Activated T-cell treated with anti-CD3 and anti-CD28 coated beads, Interleukin-2, amount 50 U/mL, for 72 hours (primary cell): ENCODE data around the gene CDK1. TPM values are rescaled to one million over a fixed set of nuclear protein-coding genes. Genes with fewer than 3 reads are reported as not detected.

ENCODE experiments used
- ATAC-seq, 2 donors: fragments of 150-1000 bp; cut with Tn5 transposase; replicated peaks in 1 of 2; 2 replicates each; pipeline ENCODE4 v1.10.0; 2021; ENCODE audit warnings: moderate library complexity in 2 of 2, mild to moderate bottlenecking in 1 of 2
- DNase-seq, 2 donors: peaks; one replicate each; pipeline ENCODE4 v3.0.0; 2021 to 2022; ENCODE audit warnings: mixed read lengths in 1 of 2
- H3K27ac Mint-ChIP-seq: one replicate; pipeline ENCODE4 v1.8.0; 2022; ENCODE audit warnings: mild to moderate bottlenecking, moderate library complexity, mixed read lengths
- H3K27me3 Mint-ChIP-seq: one replicate; pipeline ENCODE4 v1.8.0; 2022; ENCODE audit warnings: low read depth, mixed read lengths
- H3K36me3 Mint-ChIP-seq, 2 donors: one replicate each; pipeline ENCODE4 v1.8.0; 2022; ENCODE audit warnings: mixed read lengths in 2 of 2, mild to moderate bottlenecking in 1 of 2; ENCODE audit not compliant: insufficient read depth in 2 of 2
- H3K4me1 Mint-ChIP-seq: one replicate; pipeline ENCODE4 v1.8.0; 2022; ENCODE audit warnings: low read depth, mixed read lengths
- H3K4me3 Mint-ChIP-seq, 2 donors: one replicate each; pipeline ENCODE4 v1.8.0; 2022; ENCODE audit warnings: mild to moderate bottlenecking in 2 of 2, mixed read lengths in 2 of 2, moderate library complexity in 2 of 2
- H3K9me3 Mint-ChIP-seq, 2 donors: one replicate each; pipeline ENCODE4 v1.8.0; 2022; ENCODE audit warnings: mixed read lengths in 2 of 2
- total RNA-seq, 2 donors: library from RNA; stranded (reverse); gene quantifications; one replicate each; pipeline ENCODE4 v1.2.3, GENCODE V29; 2022

The CDK1 gene
- total RNA-seq, 2 donors from 2014 or later = 109 to 130 TPM

GRCh38 chr10:60807499-60807898 is 29.2 kb downstream of the CDK1 start:
- no peak for DNase-seq
- no peaks in the 10 kb centered on the region for H3K27me3 Mint-ChIP-seq
- ATAC-seq = no peak
- H3K4me3 Mint-ChIP-seq = no peak overlapping the region
- H3K27ac Mint-ChIP-seq = no peak overlapping the region
- H3K4me1 Mint-ChIP-seq = no peaks in the 10 kb centered on the region
- H3K9me3 Mint-ChIP-seq = no peaks in the 10 kb centered on the region
- no peaks in the 10 kb centered on the region for H3K36me3 Mint-ChIP-seq

- H3K27me3 Mint-ChIP-seq = no peaks in the 10 kb centered on the region
- DNase-seq (no peak), ATAC-seq (no peak)
- H3K4me3 Mint-ChIP-seq = no peak overlapping the region
- no peaks in the 10 kb centered on the region for H3K36me3 Mint-ChIP-seq
- H3K27ac Mint-ChIP-seq = no peak overlapping the region
- no peaks in the 10 kb centered on the region for H3K4me1 Mint-ChIP-seq
- H3K9me3 Mint-ChIP-seq = no peaks in the 10 kb centered on the region
These were observed 29.8 kb downstream of the CDK1 start for GRCh38 chr10:60808036-60808435.

- DNase-seq (no peak), ATAC-seq (no peak)
- no peaks in the 10 kb centered on the region for H3K9me3 Mint-ChIP-seq
- no peak overlapping the region for H3K4me3 Mint-ChIP-seq
- no peaks in the 10 kb centered on the region for H3K36me3 Mint-ChIP-seq
- H3K27ac Mint-ChIP-seq = no peak overlapping the region
- no peaks in the 10 kb centered on the region for H3K27me3 Mint-ChIP-seq
- H3K4me1 Mint-ChIP-seq = no peaks in the 10 kb centered on the region
These were observed 30.9 kb downstream of the CDK1 start for GRCh38 chr10:60809157-60809556.

GRCh38 chr10:60810437-60811182 is 32.3 kb downstream of the CDK1 start:
- Mint-ChIP-seq H3K4me3 (no peak overlapping the region), H3K4me1 (no peaks in the 10 kb centered on the region), H3K27ac (no peak overlapping the region), H3K9me3 (no peaks in the 10 kb centered on the region), H3K36me3 (no peaks in the 10 kb centered on the region), H3K27me3 (no peaks in the 10 kb centered on the region)
- DNase-seq = no peak
- no peak for ATAC-seq

- DNase-seq (peak; percentile 28 to 33), ATAC-seq (peak; percentile 64 to 72)
- no peaks in the 10 kb centered on the region for H3K4me1 Mint-ChIP-seq
- H3K27ac Mint-ChIP-seq = no peak overlapping the region
- no peaks in the 10 kb centered on the region for H3K36me3 Mint-ChIP-seq
- H3K9me3 Mint-ChIP-seq = no peaks in the 10 kb centered on the region
- no peaks in the 10 kb centered on the region for H3K27me3 Mint-ChIP-seq
- no peak overlapping the region for H3K4me3 Mint-ChIP-seq
These were observed 38.5 kb downstream of the CDK1 start for GRCh38 chr10:60816628-60817397.

- H3K4me1 Mint-ChIP-seq = no peaks in the 10 kb centered on the region
- DNase-seq = no peak
- no peak overlapping the region for H3K27ac Mint-ChIP-seq
- H3K36me3 Mint-ChIP-seq = no peaks in the 10 kb centered on the region
- H3K4me3 Mint-ChIP-seq = no peak overlapping the region
- no peaks in the 10 kb centered on the region for H3K9me3 Mint-ChIP-seq
- no peaks in the 10 kb centered on the region for H3K27me3 Mint-ChIP-seq
- ATAC-seq = no peak
These were observed 39.1 kb downstream of the CDK1 start for GRCh38 chr10:60817398-60817805.

- Mint-ChIP-seq H3K36me3 (no peaks in the 10 kb centered on the region), H3K4me3 (no peak overlapping the region), H3K27ac (no peak overlapping the region), H3K27me3 (no peaks in the 10 kb centered on the region), H3K9me3 (no peaks in the 10 kb centered on the region), H3K4me1 (no peaks in the 10 kb centered on the region)
- no peak for DNase-seq
- no peak for ATAC-seq
These were observed 40.0 kb downstream of the CDK1 start for GRCh38 chr10:60818134-60818770.

- H3K4me1 Mint-ChIP-seq = no peaks in the 10 kb centered on the region
- no peak overlapping the region for H3K4me3 Mint-ChIP-seq
- ATAC-seq = no peak
- H3K9me3 Mint-ChIP-seq = no peaks in the 10 kb centered on the region
- DNase-seq = no peak
- no peaks in the 10 kb centered on the region for H3K36me3 Mint-ChIP-seq
- no peak overlapping the region for H3K27ac Mint-ChIP-seq
- H3K27me3 Mint-ChIP-seq = peaks cover 1% of the 10 kb centered on the region
These were observed 41.0 kb downstream of the CDK1 start for GRCh38 chr10:60819271-60819670.

- no peaks in the 10 kb centered on the region for H3K4me1 Mint-ChIP-seq
- peaks cover 6% of the 10 kb centered on the region for H3K27me3 Mint-ChIP-seq
- H3K27ac Mint-ChIP-seq = no peak overlapping the region
- H3K9me3 Mint-ChIP-seq = no peaks in the 10 kb centered on the region
- no peaks in the 10 kb centered on the region for H3K36me3 Mint-ChIP-seq
- H3K4me3 Mint-ChIP-seq = no peak overlapping the region
- DNase-seq (no peak), ATAC-seq (peak; percentile 28 to 40)
These were observed 41.9 kb downstream of the CDK1 start for GRCh38 chr10:60820093-60820754.

- Mint-ChIP-seq H3K4me3 (no peak overlapping the region), H3K4me1 (no peaks in the 10 kb centered on the region), H3K27me3 (peaks cover 6% of the 10 kb centered on the region), H3K36me3 (no peaks in the 10 kb centered on the region), H3K27ac (no peak overlapping the region), H3K9me3 (no peaks in the 10 kb centered on the region)
- DNase-seq (no peak), ATAC-seq (no peak)
These were observed 43.4 kb downstream of the CDK1 start for GRCh38 chr10:60821656-60822055.

- ATAC-seq (no peak), DNase-seq (no peak)
- H3K36me3 Mint-ChIP-seq = no peaks in the 10 kb centered on the region
- H3K4me3 Mint-ChIP-seq = no peak overlapping the region
- peaks cover 3% of the 10 kb centered on the region for H3K4me1 Mint-ChIP-seq
- H3K9me3 Mint-ChIP-seq = no peaks in the 10 kb centered on the region
- H3K27ac Mint-ChIP-seq = no peak overlapping the region
- H3K27me3 Mint-ChIP-seq = peaks cover 6% of the 10 kb centered on the region
These were observed 44.5 kb downstream of the CDK1 start for GRCh38 chr10:60822809-60823208.

GRCh38 chr10:60823324-60823723 is 45.0 kb downstream of the CDK1 start:
- H3K36me3 Mint-ChIP-seq = no peaks in the 10 kb centered on the region
- peaks cover 6% of the 10 kb centered on the region for H3K27me3 Mint-ChIP-seq
- H3K4me1 Mint-ChIP-seq = peaks cover 8% of the 10 kb centered on the region
- ATAC-seq = no peak
- no peaks in the 10 kb centered on the region for H3K9me3 Mint-ChIP-seq
- no peak for DNase-seq
- no peak overlapping the region for H3K4me3 Mint-ChIP-seq
- no peak overlapping the region for H3K27ac Mint-ChIP-seq

GRCh38 chr10:60825520-60825919 is 47.2 kb downstream of the CDK1 start:
- H3K4me1 Mint-ChIP-seq = peaks cover 9% of the 10 kb centered on the region
- DNase-seq (no peak), ATAC-seq (no peak)
- H3K27ac Mint-ChIP-seq = no peak overlapping the region
- H3K9me3 Mint-ChIP-seq = no peaks in the 10 kb centered on the region
- no peak overlapping the region for H3K4me3 Mint-ChIP-seq
- H3K36me3 Mint-ChIP-seq = no peaks in the 10 kb centered on the region
- H3K27me3 Mint-ChIP-seq = peaks cover 6% of the 10 kb centered on the region
